Stomach (tissue), 4 donors: Measurements from ENCODE around the gene CELSR1.

ENCODE experiments used
- CTCF ChIP-seq, 7 experiments: fragments of 450-650 bp in 4 of 7; fragments of 200-600 bp in 3 of 7; sonication (generic) in 3 of 7; IDR thresholded peaks; one replicate each; pipeline ENCODE4 v1.5.1; 2016 to 2019; ENCODE audit warnings: antibody characterized with exemption in 7 of 7, control low read depth in 2 of 7, mild to moderate bottlenecking in 1 of 7
- POLR2AphosphoS5 ChIP-seq, 3 donors: sonication (generic); formaldehyde crosslinking; IDR thresholded peaks; one replicate each; pipeline ENCODE4 v1.6.1; 2016; ENCODE audit warnings: antibody characterized with exemption in 3 of 3

GRCh38 chr22:46361826-46362202, 175.6 kb downstream of the CELSR1 start:
- no peak for TF ChIP-seq POLR2AphosphoS5 (IDR thresholded peaks at IDR 0.05)
- no peak for TF ChIP-seq CTCF (IDR thresholded peaks at IDR 0.05)
